ENCODE measurements around the gene SCO1. TPM values are rescaled to one million over a fixed set of nuclear protein-coding genes. Genes with fewer than 3 reads are reported as not detected.

SCO1 gene
- total RNA-seq, 2 experiments from 2014 or later = 15.3 to 18.2 TPM

- CTCF ChIA-PET = interaction anchor here (1.4 kb wide), 1 partner anchor 12 kb away, joined by 3 read pairs; no protein-coding TSS in a partner anchor
- H3K36me3 Mint-ChIP-seq (ENCODE audit: low read depth) = peaks cover 22% of the 10 kb centered on the region
- POLR2A ChIA-PET = no interaction called here
Observed at GRCh38 chr17:10657879-10658278, 39.5 kb downstream of the SCO1 start.

GRCh38 chr17:10657148-10657547, 40.2 kb downstream of the SCO1 start, which contains the start of gene MYH3:
TSS of gene MYH3 (minus strand) at chr17:10657309. CDS start at chr17:10655064, 2,245 bp downstream.
- Mint-ChIP-seq H3K36me3 (ENCODE audit: low read depth) (peaks cover 20% of the 10 kb centered on the region), H3K4me1 (ENCODE audit: low read depth) (peaks cover 18% of the 10 kb centered on the region), H3K27me3 (no peaks in the 10 kb centered on the region), H3K4me3 (no peak within 1 kb of the TSS), H3K27ac (no peak within 1 kb of the TSS), H3K9me3 (no peaks in the 10 kb centered on the region)
- CTCF ChIA-PET = interaction anchor here (1.4 kb wide), 1 partner anchor 11 kb away, joined by 3 read pairs; no protein-coding TSS in a partner anchor
- Histone ChIP-seq H3K4me1 (ENCODE audit: insufficient read depth, low read length) (peaks cover 9% of the 10 kb centered on the region), H3K4me3 (ENCODE audit: low read length) (no peak within 1 kb of the TSS), H3K9me3 (ENCODE audit: control insufficient read depth in 1 of 2, insufficient read depth in 1 of 2, low read length in 2 of 2) (no peaks in the 10 kb centered on the region), H3K27ac (ENCODE audit: low read depth in 1 of 2, low read length in 2 of 2) (no peak within 1 kb of the TSS), H3K27me3 (ENCODE audit: control insufficient read depth in 1 of 2, insufficient read depth in 2 of 2, low read length in 2 of 2) (no peaks in the 10 kb centered on the region), H3K36me3 (ENCODE audit: insufficient read depth, low read length) (no peaks in the 10 kb centered on the region)
- TF ChIP-seq CTCF (IDR thresholded peaks at IDR 0.05) = no peak
- POLR2A ChIA-PET = no interaction called here
- ATAC-seq (ENCODE audit: poor library complexity) = no peak
- intact Hi-C loops (cut with DNase I, micrococcal nuclease) = no loop called here
- DNase-seq = no peak

More at GRCh38 chr17:10657879-10658278, 39.5 kb downstream of the SCO1 start:
- intact Hi-C loops (cut with DNase I, micrococcal nuclease) = no loop called here
- Mint-ChIP-seq H3K9me3 (no peaks in the 10 kb centered on the region), H3K4me1 (ENCODE audit: low read depth) (peaks cover 16% of the 10 kb centered on the region), H3K27me3 (no peaks in the 10 kb centered on the region), H3K27ac (no peak overlapping the region), H3K4me3 (no peak overlapping the region)
- ATAC-seq (ENCODE audit: poor library complexity) (no peak), DNase-seq (no peak)
- H3K27ac ChIP-seq (ENCODE audit: low read depth in 1 of 2, low read length in 2 of 2) = no peak overlapping the region
- H3K36me3 ChIP-seq (ENCODE audit: insufficient read depth, low read length) = no peaks in the 10 kb centered on the region
- no peaks in the 10 kb centered on the region for H3K9me3 ChIP-seq (ENCODE audit: control insufficient read depth in 1 of 2, insufficient read depth in 1 of 2, low read length in 2 of 2)
- peaks cover 8% of the 10 kb centered on the region for H3K4me1 ChIP-seq (ENCODE audit: insufficient read depth, low read length)
- TF ChIP-seq CTCF (IDR thresholded peaks at IDR 0.05) = no peak
- H3K4me3 ChIP-seq (ENCODE audit: low read length) = no peak overlapping the region
- H3K27me3 ChIP-seq (ENCODE audit: control insufficient read depth in 1 of 2, insufficient read depth in 2 of 2, low read length in 2 of 2) = no peaks in the 10 kb centered on the region

- CTCF ChIA-PET = no interaction called here
- H3K27me3 ChIP-seq (ENCODE audit: control insufficient read depth in 1 of 2, insufficient read depth in 2 of 2, low read length in 2 of 2) = no peaks in the 10 kb centered on the region
- TF ChIP-seq CTCF (IDR thresholded peaks at IDR 0.05) = no peak
- no peaks in the 10 kb centered on the region for H3K9me3 ChIP-seq (ENCODE audit: control insufficient read depth in 1 of 2, insufficient read depth in 1 of 2, low read length in 2 of 2)
- no peak overlapping the region for H3K4me3 ChIP-seq (ENCODE audit: low read length)
- POLR2A ChIA-PET = no interaction called here
- H3K4me3 Mint-ChIP-seq = no peak overlapping the region
- no peaks in the 10 kb centered on the region for H3K27me3 Mint-ChIP-seq
- no peak for ATAC-seq (ENCODE audit: poor library complexity)
- no peaks in the 10 kb centered on the region for H3K36me3 ChIP-seq (ENCODE audit: insufficient read depth, low read length)
- intact Hi-C loops (cut with DNase I, micrococcal nuclease) = no loop called here
- peaks cover 18% of the 10 kb centered on the region for H3K4me1 Mint-ChIP-seq (ENCODE audit: low read depth)
- H3K27ac Mint-ChIP-seq = no peak overlapping the region
- no peaks in the 10 kb centered on the region for H3K9me3 Mint-ChIP-seq
- peaks cover 9% of the 10 kb centered on the region for H3K4me1 ChIP-seq (ENCODE audit: insufficient read depth, low read length)
- no peak overlapping the region for H3K27ac ChIP-seq (ENCODE audit: low read depth in 1 of 2, low read length in 2 of 2)
- DNase-seq = no peak
- H3K36me3 Mint-ChIP-seq (ENCODE audit: low read depth) = peaks cover 7% of the 10 kb centered on the region
Observed at GRCh38 chr17:10653987-10654386, 43.3 kb downstream of the SCO1 start.

Measured in CD4-positive, alpha-beta T cell (primary cell).